MV-4-11 (cell line): ENCODE measurements around the gene ADRB2.
A peak's percentile ranks its signal among the peaks of the same experiment; 100 is the strongest.

Experiments used
- DNase-seq: peaks from one replicate; lab custom pipeline; 2025; lab: John Stamatoyannopoulos, UW

ADRB2 gene

DNA sequence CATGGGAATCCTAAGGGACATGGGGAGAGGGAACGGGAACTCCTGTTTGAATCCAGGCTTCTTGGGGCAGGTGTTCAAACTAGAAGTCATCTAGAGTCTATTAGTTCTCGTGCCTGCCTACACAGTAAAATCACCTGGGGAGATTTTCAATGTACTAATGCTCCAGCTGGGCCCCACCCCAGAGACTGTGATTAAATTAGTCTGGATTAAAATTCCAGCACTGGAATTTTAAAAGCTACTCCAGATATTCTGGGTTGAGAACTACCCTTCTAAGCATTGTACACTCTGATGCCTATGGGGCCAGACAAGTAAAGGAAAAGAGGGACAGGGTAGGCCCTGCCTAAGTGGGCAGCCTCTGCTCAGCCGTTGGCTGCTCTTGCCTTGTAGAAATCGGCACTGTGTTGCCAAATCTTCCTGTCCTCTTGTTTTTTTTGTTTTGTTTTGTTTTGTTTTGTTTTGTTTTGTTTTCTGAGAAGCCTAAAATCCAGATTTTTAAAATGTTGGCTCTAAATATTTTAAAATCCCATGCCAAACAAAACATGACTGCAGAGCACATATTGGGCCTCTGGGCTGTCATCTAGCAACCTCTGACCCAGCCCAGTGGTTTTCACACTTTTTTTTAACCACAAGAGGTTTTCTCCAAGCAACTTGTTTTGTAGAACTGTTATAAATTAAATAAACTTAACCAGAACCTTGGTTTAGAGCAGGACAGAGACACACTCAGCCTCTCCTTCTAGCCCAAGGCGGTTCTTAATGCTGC is 29.0 kb downstream of the ADRB2 start:
- DNase-seq, result no peak

DNA sequence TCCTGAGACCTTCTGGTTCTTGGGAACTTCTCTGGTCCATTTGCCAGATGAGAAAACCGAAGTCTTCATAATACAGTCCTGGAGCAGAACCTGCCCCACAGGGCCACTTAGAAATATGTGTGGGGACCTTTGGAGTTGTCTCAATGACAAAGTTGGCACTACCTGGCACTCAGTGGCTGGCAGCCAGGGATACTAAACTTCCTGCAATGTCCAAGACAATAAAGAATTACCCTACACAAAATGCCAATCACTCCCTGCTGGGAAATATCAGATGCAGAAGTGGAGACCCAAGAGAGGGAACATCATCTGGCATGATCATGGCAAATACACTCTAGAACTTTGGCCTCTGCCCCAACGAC is 29.6 kb downstream of the ADRB2 start:
- no peak for DNase-seq

GRCh38 chr5:148856424-148856823 is 30.0 kb downstream of the ADRB2 start:
- DNase-seq, result no peak

- no peak for DNase-seq
Measured at GRCh38 chr5:148857474-148857873, 31.1 kb downstream of the ADRB2 start.

- no peak for DNase-seq
Measured at GRCh38 chr5:148858106-148858505, 31.7 kb downstream of the ADRB2 start.

- DNase-seq, result no peak
Measured at GRCh38 chr5:148858547-148858946, 32.1 kb downstream of the ADRB2 start.

DNA sequence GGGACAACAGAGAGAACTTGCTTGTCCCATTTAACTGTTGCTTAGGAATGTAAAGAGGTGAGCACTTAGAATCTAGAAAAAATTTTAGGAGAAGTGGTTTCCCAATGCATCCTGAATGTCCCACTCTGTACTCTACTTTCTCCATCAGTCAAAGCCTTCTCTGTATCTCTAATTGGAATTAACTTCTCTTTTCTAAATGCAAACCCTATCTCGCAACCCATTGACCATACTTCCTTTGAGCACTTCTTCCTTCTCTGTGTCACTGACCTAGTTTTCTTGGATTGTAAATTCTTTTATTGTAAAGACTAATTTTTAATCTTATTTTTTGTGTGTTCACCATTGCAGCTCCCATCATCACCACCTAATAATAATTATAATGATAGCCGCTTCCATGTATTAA is 33.3 kb downstream of the ADRB2 start:
- DNase-seq, result peak; percentile 46

DNA sequence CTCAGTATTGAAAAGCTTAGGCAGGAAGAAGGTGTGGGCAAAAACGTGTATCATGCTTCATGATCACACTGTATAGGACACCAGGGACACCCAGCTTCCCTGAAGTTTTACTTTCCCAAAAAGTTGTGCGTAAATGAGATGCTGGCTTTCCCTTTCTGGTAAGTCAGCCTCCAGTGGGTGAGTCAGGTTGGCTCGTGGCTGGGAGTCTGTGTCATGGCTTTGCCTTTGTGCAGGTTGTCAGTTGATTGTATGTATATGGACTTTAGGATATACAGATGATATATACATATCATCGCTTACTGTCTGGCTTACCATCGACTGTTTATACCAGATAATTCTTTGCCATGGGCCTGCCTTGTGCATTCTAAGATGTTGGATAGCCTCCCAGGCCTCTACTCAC is 34.2 kb downstream of the ADRB2 start:
- no peak for DNase-seq

DNA sequence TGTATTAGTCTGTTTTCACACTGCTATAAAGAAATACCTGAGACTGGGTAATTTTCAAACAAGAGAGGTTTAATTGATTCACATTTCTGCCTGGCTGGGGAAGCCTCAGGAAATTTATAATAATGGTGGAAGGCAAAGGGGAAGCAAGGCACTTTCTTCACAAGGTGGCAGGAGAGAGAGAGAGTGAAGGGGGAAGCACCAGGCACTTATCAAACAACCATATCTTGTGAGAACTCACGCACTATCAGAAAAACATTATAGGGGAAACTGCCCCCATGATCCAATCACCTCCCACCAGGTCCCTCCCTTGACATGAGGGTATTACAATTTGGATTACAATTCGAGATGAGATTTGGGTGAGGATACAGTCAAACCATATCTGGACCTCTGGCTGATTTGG is 34.7 kb downstream of the ADRB2 start:
- no peak for DNase-seq

DNA sequence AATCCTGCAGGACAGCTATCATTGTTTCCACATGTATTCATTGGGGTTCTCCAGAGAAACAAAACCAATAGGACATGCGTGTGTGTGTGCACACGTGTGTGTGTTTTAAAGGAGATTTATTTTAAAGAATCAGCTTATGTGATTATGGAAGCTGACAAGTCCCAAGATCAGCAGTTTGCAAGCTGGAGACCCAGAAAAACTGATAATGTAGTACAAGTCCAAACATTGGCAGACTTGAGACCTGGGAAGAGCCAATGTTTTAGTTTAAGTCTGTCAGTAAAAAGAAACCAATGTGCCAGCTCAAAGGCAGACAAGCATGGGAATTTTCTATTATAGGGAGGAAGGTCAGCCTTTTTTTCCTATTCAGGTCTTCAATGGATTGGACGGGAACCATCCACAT is 35.3 kb downstream of the ADRB2 start:
- no peak for DNase-seq

DNA sequence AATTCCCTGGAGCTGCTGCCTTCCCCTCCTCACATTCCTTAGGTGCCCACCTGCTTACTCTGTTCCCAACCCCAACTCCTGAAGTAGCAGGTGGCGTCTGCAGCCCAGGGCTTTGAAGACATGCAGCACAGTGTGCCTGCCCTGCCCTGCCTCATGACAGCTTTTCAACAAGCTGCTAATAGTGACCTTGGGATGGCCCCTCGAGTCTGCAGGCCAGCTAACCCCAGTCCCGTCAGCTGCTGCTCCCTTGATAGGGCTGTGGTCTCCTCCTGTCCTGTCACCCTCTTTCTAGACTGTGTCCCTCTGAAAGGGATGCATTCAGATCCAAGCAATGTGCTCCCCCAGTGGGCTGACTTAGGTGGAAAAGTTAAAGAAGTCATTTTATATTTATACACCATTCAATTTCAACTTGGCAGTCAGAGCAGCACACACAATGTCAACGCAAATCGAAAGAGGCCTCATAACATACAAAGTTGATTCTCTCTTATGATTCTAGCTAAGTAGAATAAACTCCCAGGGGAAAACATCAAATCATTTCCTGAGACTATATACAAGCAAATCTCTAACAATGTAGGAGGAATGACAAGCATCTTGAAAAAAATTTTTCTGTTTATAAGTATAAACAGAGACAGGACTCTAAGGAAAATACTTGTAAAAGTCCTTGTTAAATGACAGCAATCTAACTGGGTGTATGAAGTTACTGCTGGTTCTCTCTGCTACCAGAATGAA is 37.9 kb downstream of the ADRB2 start:
- DNase-seq, result no peak

DNA sequence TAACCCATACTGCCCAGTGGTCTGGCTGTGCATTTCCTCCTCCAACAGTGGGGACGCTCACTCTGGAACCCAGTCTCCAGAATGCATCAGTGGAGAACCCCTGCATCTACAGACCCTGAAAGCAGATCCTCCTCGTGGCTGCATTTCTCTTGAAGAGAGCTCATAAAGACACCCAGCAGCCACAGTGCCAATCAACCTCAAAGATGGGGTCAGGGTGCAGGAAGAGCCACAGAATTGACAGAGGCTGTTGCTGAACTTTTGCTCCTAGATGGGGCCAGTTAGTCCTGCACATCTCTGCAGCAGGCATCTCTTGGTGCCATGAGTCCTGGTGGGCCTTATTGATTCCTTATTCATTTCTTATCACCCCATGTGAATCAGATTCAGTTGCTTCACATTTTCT is 39.6 kb downstream of the ADRB2 start:
- DNase-seq, result no peak

GRCh38 chr5:148873120-148873519 is 46.7 kb downstream of the ADRB2 start:
- DNase-seq, result no peak

- no peak for DNase-seq
Measured at GRCh38 chr5:148873690-148874485, 47.5 kb downstream of the ADRB2 start.

GRCh38 chr5:148875205-148875875 is 48.9 kb downstream of the ADRB2 start:
- no peak for DNase-seq

DNA sequence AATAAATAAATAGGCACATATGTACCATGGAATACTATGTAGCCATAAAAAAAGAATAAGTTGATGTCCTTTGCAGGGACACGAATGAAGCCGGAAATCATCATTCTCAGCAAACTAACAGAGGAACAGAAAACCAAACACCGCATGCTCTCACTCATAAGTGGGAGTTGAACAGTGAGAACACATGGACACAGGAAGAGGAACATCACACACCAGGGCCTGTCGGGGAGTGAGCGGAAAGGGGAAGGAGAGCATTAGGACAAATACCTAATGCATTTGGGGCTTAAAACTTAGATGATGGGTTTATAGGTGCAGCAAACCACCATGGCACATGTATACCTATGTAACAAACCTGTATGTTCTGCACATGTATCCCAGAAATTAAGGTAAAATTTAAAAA is 51.0 kb downstream of the ADRB2 start:
- peak; percentile 33 for DNase-seq
